Trophoblast cell (in vitro differentiated cells and primary cell): ENCODE results near the gene CADPS.
A peak's percentile ranks its signal among the peaks of the same experiment; 100 is the strongest.

Experiments
- DNase-seq, 2 donors: peaks; one replicate each; pipeline ENCODE4 v3.0.0-alpha.2; 2016
- H2AFZ ChIP-seq: 2 replicates; pipeline ENCODE4 v1.6.1; 2013; ENCODE audit warnings: low read length, moderate library complexity, mild to moderate bottlenecking; ENCODE audit not compliant: insufficient read depth, poor library complexity
- H2AK5ac ChIP-seq: 2 replicates; pipeline ENCODE4 v1.6.1; 2013; ENCODE audit warnings: mild to moderate bottlenecking, low read length
- H2BK120ac ChIP-seq: 2 replicates; pipeline ENCODE4 v1.6.1; 2013; ENCODE audit warnings: low read length, mild to moderate bottlenecking, moderate library complexity; ENCODE audit not compliant: insufficient read depth, poor library complexity
- H2BK12ac ChIP-seq: 2 replicates; pipeline ENCODE4 v1.6.1; 2013; ENCODE audit warnings: mild to moderate bottlenecking, low read length, moderate library complexity
- H2BK5ac ChIP-seq: 2 replicates; pipeline ENCODE4 v1.6.1; 2013; ENCODE audit warnings: low read length, low read depth, moderate library complexity, mild to moderate bottlenecking; ENCODE audit not compliant: poor library complexity
- H3K14ac ChIP-seq: 2 replicates; pipeline ENCODE4 v1.6.1; 2013; ENCODE audit warnings: mild to moderate bottlenecking, low read length
- H3K18ac ChIP-seq: 2 replicates; pipeline ENCODE4 v1.6.1; 2013; ENCODE audit warnings: mild to moderate bottlenecking, low read length
- H3K23ac ChIP-seq: 2 replicates; pipeline ENCODE4 v1.6.1; 2013; ENCODE audit warnings: low read length
- H3K27ac ChIP-seq: 2 replicates; pipeline ENCODE4 v1.5.1; 2013; ENCODE audit warnings: low read depth, mild to moderate bottlenecking, inconsistent platforms, low read length, moderate library complexity
- H3K27me3 ChIP-seq: 2 replicates; pipeline ENCODE4 v1.6.1; 2013; ENCODE audit warnings: inconsistent platforms, mild to moderate bottlenecking, low read length, moderate library complexity; ENCODE audit not compliant: insufficient read depth
- H3K36me3 ChIP-seq, 2 experiments: 1 replicate in 1 of 2; 2 replicates in 1 of 2; pipeline ENCODE4 v1.6.1; 2013; ENCODE audit warnings: low read length in 2 of 2, mild to moderate bottlenecking in 2 of 2, moderate library complexity in 1 of 2; ENCODE audit not compliant: insufficient read depth in 2 of 2, control insufficient read depth in 1 of 2
- H3K4ac ChIP-seq: 2 replicates; pipeline ENCODE4 v1.6.1; 2013; ENCODE audit warnings: low read depth, mild to moderate bottlenecking, low read length, moderate library complexity
- H3K4me1 ChIP-seq, 2 experiments: 1 replicate in 1 of 2; 2 replicates in 1 of 2; pipeline ENCODE4 v1.6.1; 2013; ENCODE audit warnings: low read length in 2 of 2, mild to moderate bottlenecking in 2 of 2, moderate library complexity in 1 of 2; ENCODE audit not compliant: insufficient read depth in 2 of 2, control insufficient read depth in 1 of 2
- H3K4me2 ChIP-seq: 2 replicates; pipeline ENCODE4 v1.6.1; 2013; ENCODE audit warnings: inconsistent platforms, mild to moderate bottlenecking, low read length, moderate library complexity
- H3K4me3 ChIP-seq: 2 replicates; pipeline ENCODE4 v1.5.1; 2013; ENCODE audit warnings: mild to moderate bottlenecking, low read depth, low read length, inconsistent platforms
- H3K79me1 ChIP-seq: one replicate; pipeline ENCODE4 v1.6.1; 2013; ENCODE audit warnings: low read length
- H3K79me2 ChIP-seq: 2 replicates; pipeline ENCODE4 v1.6.1; 2013; ENCODE audit warnings: low read length, mild to moderate bottlenecking; ENCODE audit not compliant: control insufficient read depth, insufficient read depth, poor library complexity
- H3K9ac ChIP-seq: 2 replicates; pipeline ENCODE4 v1.6.1; 2013; ENCODE audit warnings: mild to moderate bottlenecking, low read length
- H3K9me3 ChIP-seq: 2 replicates; pipeline ENCODE4 v1.6.1; 2013; ENCODE audit warnings: low read depth, mild to moderate bottlenecking, control low read depth, inconsistent platforms, low read length; ENCODE audit not compliant: insufficient read depth
- H4K12ac ChIP-seq: 2 replicates; pipeline ENCODE4 v1.6.1; 2013; ENCODE audit warnings: low read depth, mild to moderate bottlenecking, low read length, moderate library complexity
- H4K8ac ChIP-seq: 2 replicates; pipeline ENCODE4 v1.6.1; 2013; ENCODE audit warnings: low read depth, mild to moderate bottlenecking, low read length, moderate library complexity
- H4K91ac ChIP-seq: one replicate; pipeline ENCODE4 v1.6.1; 2013; ENCODE audit warnings: low read depth, mild to moderate bottlenecking, low read length, moderate library complexity
- WGBS: extraction: QIAGEN DNeasy Blood & Tissue Kit; methylation state at CpG from one replicate; pipeline ENCODE4 v1.1.7; 2013; ENCODE audit warnings: missing lambda C conversion rate; ENCODE audit not compliant: insufficient read length, insufficient coverage; ENCODE audit errors: extremely low coverage; 5-methylcytosine and 5-hydroxymethylcytosine counted together

CADPS gene

DNA sequence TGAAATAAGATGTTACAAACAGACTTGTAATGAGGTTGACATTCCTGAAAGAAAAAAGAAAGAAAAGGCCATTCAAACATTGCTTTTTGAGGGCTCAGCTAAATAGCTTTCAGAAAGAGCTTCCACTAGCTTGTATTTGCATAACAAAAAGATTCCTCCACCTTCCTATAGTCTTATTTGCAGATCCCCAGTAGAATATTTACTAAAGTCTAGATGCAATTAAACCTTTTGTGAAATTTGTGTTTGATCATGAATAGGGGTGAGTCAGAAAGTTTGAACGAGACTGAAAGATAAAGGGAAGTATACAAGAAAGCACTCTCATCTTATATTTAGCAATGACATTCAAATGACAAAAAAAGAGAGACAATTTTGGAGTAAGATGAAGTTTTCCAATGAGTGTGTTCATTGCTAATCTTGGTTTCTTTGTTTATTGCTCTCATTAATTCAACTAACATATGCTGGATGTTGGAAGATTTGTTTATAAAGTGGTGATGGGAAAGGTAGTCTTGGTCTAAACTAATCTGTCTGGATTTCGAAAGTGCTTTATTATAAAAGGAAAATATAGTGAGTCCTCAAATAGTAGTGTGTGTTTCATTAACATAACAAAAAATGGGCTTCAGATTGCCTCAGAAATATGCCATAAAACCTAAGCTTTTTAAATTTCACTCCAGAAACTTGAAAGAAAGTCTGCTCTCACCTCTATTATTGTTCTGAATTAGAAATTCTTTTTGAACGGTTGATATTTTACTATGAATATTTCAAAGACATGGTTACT is 9.1 kb upstream of the CADPS start:
- Histone ChIP-seq H2BK12ac (no peak overlapping the region), H4K12ac (no peak overlapping the region)

DNA sequence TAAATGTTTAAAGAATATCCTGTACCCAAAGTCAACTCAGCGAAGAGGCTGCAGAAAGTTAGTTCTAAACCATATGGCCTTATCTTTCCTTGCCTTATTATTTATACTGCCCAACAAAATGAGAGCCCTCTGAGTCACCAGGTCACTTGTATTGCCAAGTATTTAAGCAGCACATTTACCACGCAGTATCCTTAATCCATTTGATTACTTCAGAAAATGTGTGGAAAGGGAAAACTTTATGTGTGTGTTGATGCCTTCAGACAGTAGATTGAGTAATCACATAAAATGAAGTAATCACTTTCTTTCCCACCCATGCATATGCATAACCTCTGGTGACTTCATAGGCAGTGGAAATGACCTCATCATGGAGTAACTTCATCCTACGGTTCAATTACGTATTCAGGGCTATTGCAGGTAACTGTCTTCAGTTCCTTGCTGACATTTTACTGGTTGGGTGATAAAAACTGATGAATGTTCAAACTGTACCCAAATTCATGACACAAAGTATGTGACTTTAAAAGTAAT is 7.5 kb upstream of the CADPS start:
- Histone ChIP-seq H3K79me2 (no peaks in the 10 kb centered on the region), H3K18ac (no peak overlapping the region), H3K4ac (no peak overlapping the region), H3K14ac (no peak overlapping the region), H3K4me2 (no peak overlapping the region), H2BK12ac (no peak overlapping the region), H3K9me3 (no peaks in the 10 kb centered on the region), H2AFZ (no peak overlapping the region), H3K23ac (no peak overlapping the region), H3K79me1 (no peaks in the 10 kb centered on the region), H2AK5ac (no peak overlapping the region), H4K91ac (no peak overlapping the region), H3K36me3 (no peaks in the 10 kb centered on the region), H4K12ac (no peak overlapping the region), H3K27me3 (no peaks in the 10 kb centered on the region), H3K4me1 (no peaks in the 10 kb centered on the region), H3K4me3 (no peak overlapping the region), H4K8ac (no peak overlapping the region), H3K27ac (no peak overlapping the region), H2BK5ac (no peak overlapping the region), H2BK120ac (no peak overlapping the region), H3K9ac (no peak overlapping the region)
- WGBS, result no CpG with 5 or more reads among the region's 4 CpGs
- no peak for DNase-seq

More for the DNA sequence above, 9.1 kb upstream of the CADPS start:
- no peak overlapping the region for H4K91ac ChIP-seq
- no peaks in the 10 kb centered on the region for H3K79me1 ChIP-seq
- H3K9me3 ChIP-seq, result no peaks in the 10 kb centered on the region
- no peak overlapping the region for H3K9ac ChIP-seq
- no peaks in the 10 kb centered on the region for H3K27me3 ChIP-seq
- DNase-seq, result no peak
- H2AK5ac ChIP-seq, result no peak overlapping the region
- H2BK120ac ChIP-seq, result no peak overlapping the region
- no peak overlapping the region for H3K4me3 ChIP-seq
- H3K4me1 ChIP-seq, result no peaks in the 10 kb centered on the region
- no peak overlapping the region for H3K14ac ChIP-seq
- no peaks in the 10 kb centered on the region for H3K36me3 ChIP-seq
- H3K4me2 ChIP-seq, result no peak overlapping the region
- no peak overlapping the region for H2BK5ac ChIP-seq
- H4K8ac ChIP-seq, result no peak overlapping the region
- H3K27ac ChIP-seq, result no peak overlapping the region
- no peak overlapping the region for H3K18ac ChIP-seq
- H3K4ac ChIP-seq, result no peak overlapping the region
- H3K79me2 ChIP-seq, result no peaks in the 10 kb centered on the region
- no CpG with 5 or more reads among the region's 3 CpGs for WGBS
- no peak overlapping the region for H2AFZ ChIP-seq
- H3K23ac ChIP-seq, result no peak overlapping the region

DNA sequence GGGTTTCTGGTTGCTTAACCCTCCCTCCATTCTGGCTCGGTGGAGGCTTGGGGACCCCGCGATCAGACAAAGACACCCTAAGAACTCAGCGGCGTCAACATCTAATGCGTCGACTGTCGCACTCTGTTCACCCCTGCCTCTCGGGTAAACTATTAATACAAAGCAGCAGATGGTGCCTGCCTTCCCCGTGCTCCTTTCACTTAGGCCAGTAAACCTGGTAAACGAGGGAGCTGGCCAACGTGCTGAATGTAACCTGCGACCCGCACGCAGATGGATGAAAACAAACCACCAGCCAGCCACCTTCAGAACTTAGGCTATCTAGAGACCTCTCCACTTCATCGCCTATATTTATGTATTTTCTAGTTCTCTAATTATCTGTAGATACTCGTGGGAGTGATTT is 848 bp upstream of the CADPS start:
- H4K12ac ChIP-seq, result no peak overlapping the region
- no peak overlapping the region for H3K4me3 ChIP-seq
- no peak overlapping the region for H2BK5ac ChIP-seq
- H2BK12ac ChIP-seq, result no peak overlapping the region
- H3K27ac ChIP-seq, result no peak overlapping the region
- H4K91ac ChIP-seq, result no peak overlapping the region
- peaks cover 9 to 16% of the 10 kb centered on the region in 2 experiments for H3K4me1 ChIP-seq
- no peak overlapping the region for H3K4me2 ChIP-seq
- peak; percentile 8 to 56 for DNase-seq
- no peaks in the 10 kb centered on the region for H3K79me2 ChIP-seq
- H2BK120ac ChIP-seq, result no peak overlapping the region
- H3K79me1 ChIP-seq, result no peaks in the 10 kb centered on the region
- H3K23ac ChIP-seq, result no peak overlapping the region
- H3K36me3 ChIP-seq, result no peaks in the 10 kb centered on the region
- no peak overlapping the region for H3K9ac ChIP-seq
- no peak overlapping the region for H3K4ac ChIP-seq
- no peak overlapping the region for H3K14ac ChIP-seq
- WGBS, result no CpG with 5 or more reads among the region's 17 CpGs
- H3K18ac ChIP-seq, result no peak overlapping the region
- no peak overlapping the region for H2AK5ac ChIP-seq
- H2AFZ ChIP-seq, result no peak overlapping the region
- peaks cover 16% of the 10 kb centered on the region for H3K27me3 ChIP-seq
- H4K8ac ChIP-seq, result no peak overlapping the region
- no peaks in the 10 kb centered on the region for H3K9me3 ChIP-seq

DNA sequence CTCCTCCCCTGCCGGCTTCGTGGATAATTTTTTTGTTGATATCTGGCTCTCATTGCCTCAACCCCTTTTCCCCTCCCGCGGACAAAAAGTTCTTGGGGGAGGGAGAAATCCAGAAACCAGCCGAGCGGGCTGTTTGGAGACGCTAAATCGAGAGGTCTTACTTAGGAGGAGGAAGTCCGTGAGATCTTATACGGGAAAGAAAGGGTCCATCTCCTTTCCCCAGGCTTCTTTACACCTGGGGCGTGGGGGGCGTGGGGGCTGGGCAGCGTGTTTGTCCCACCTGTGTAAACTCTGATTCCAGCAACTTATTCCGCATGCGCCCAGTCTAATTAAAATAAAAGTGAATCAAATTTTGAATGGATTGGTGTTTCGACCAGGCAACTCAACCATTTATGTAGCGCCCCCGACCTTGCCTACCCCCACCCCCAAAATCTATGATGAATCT is 364 bp upstream of the CADPS start:
- H3K4me1 ChIP-seq, result peaks cover 9 to 16% of the 10 kb centered on the region in 2 experiments
- no peak overlapping the region for H3K4me3 ChIP-seq
- H3K27me3 ChIP-seq, result peaks cover 16% of the 10 kb centered on the region
- no peak overlapping the region for H3K4ac ChIP-seq
- no peak for DNase-seq
- WGBS, result no CpG with 5 or more reads among the region's 18 CpGs
- no peak overlapping the region for H2AFZ ChIP-seq
- no peaks in the 10 kb centered on the region for H3K9me3 ChIP-seq
- H2BK5ac ChIP-seq, result no peak overlapping the region
- no peak overlapping the region for H3K23ac ChIP-seq
- H3K18ac ChIP-seq, result no peak overlapping the region
- H4K12ac ChIP-seq, result no peak overlapping the region
- H2BK120ac ChIP-seq, result no peak overlapping the region
- H4K91ac ChIP-seq, result no peak overlapping the region
- no peak overlapping the region for H3K14ac ChIP-seq
- no peaks in the 10 kb centered on the region for H3K79me1 ChIP-seq
- no peak overlapping the region for H2AK5ac ChIP-seq
- H3K9ac ChIP-seq, result no peak overlapping the region
- no peak overlapping the region for H2BK12ac ChIP-seq
- no peak overlapping the region for H3K27ac ChIP-seq
- no peaks in the 10 kb centered on the region for H3K79me2 ChIP-seq
- peak overlapping the region; percentile 92 for H3K4me2 ChIP-seq
- H3K36me3 ChIP-seq, result no peaks in the 10 kb centered on the region
- H4K8ac ChIP-seq, result no peak overlapping the region
